Measurements from ENCODE around the gene MLN. TPM values are rescaled to one million over a fixed set of nuclear protein-coding genes. Genes with fewer than 3 reads are reported as not detected.

Gene MLN
- total RNA-seq, 1 experiment from 2014 or later = not detected

DNA sequence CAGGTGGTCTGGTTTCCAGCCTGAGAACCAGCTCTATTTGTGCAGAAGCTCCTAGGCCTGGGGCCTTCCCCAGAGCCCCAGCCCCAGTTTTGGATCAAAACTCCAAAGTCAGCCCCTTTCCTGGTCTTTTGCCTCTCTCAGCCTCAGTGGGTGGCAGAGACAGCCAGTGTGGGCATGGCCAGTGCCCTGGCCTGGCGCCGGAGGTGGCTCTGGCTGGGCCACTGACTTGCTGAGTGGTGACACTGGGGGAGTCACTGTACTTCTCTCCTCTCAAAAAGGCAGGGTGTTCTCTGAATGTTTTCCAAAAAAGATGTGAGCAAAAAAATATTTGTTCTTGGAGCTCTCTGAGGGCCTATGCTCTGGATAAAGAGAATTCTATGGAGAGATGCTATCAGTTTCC is 20.0 kb upstream of the MLN start:
- H3K79me2 ChIP-seq (ENCODE audit: low read length) = no peaks in the 10 kb centered on the region
- no peak for DNase-seq
- H3K36me3 ChIP-seq (ENCODE audit: insufficient read depth, low read length) = no peaks in the 10 kb centered on the region
- no peaks in the 10 kb centered on the region for H3K4me1 ChIP-seq (ENCODE audit: low read length)
- H3K27ac ChIP-seq (ENCODE audit: low read length) = no peak overlapping the region
- H3K4me3 ChIP-seq (ENCODE audit: low read length) = no peak overlapping the region
- H3K9me2 ChIP-seq (replicated peaks; ENCODE audit: insufficient read depth, low read length) = no peaks in the 10 kb centered on the region
- no peak overlapping the region for H3K9ac ChIP-seq (ENCODE audit: low read length)
- no peak overlapping the region for H2AFZ ChIP-seq (ENCODE audit: low read length)
- 0 out of 2 replicates have a peak, but pooled peaks cover 3% of the 10 kb centered on the region for H4K20me1 ChIP-seq (ENCODE audit: insufficient read depth, low read depth, low read length)
- no peaks in the 10 kb centered on the region for H3K27me3 ChIP-seq (ENCODE audit: low read length)
- H3K9me3 ChIP-seq (ENCODE audit: low read length) = no peaks in the 10 kb centered on the region
- no peak overlapping the region for H3K4me2 ChIP-seq (ENCODE audit: low read depth, low read length, poor library complexity, severe bottlenecking)

DNA sequence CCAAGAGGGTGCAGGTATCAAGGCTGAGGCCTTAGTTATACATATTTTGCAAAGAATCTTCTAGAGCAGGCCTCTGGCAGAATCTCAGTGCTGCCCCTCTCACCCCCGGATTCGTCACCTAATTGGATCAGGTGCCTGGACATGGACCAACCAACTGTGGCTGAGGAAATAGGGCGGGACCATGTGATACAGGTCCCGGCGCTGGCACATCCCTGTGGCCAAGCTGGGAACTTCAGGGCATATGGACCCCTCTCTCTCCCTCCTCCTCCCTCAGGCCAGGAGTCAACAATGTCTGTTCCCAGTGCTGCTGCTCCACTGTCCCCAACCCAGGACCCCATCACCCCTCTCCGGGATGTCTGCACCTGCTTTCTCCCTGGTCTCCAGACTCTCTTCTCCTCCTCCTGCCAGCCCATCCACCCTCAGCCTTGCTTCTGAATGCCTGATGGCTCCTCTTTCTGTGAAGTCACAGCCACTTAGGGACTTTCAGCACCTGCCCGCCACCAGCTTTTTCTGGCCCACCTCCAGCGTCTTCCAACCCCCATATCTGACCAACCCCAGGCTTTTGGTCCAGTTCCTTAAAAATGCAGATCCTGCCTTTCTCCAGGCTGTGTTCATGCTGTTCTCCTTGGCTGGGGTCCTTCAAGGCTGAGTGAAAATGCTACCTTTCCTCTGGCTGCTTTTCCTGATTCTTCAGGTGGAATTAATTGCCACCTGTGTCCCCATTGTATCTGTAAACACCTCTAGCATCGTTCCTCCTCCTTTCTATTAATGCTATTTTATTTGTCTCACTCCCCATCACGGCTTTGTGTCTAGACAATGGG is 19.0 kb upstream of the MLN start:
- Histone ChIP-seq H3K9me3 (ENCODE audit: low read length) (no peaks in the 10 kb centered on the region), H3K79me2 (ENCODE audit: low read length) (no peaks in the 10 kb centered on the region), H3K27ac (ENCODE audit: low read length) (no peak overlapping the region), H3K4me3 (ENCODE audit: low read length) (no peak overlapping the region), H3K36me3 (ENCODE audit: insufficient read depth, low read length) (no peaks in the 10 kb centered on the region), H4K20me1 (ENCODE audit: insufficient read depth, low read depth, low read length) (0 out of 2 replicates have a peak, but pooled peaks cover 3% of the 10 kb centered on the region), H2AFZ (ENCODE audit: low read length) (no peak overlapping the region), H3K4me1 (ENCODE audit: low read length) (no peaks in the 10 kb centered on the region), H3K4me2 (ENCODE audit: low read depth, low read length, poor library complexity, severe bottlenecking) (no peak overlapping the region), H3K9me2 (replicated peaks; ENCODE audit: insufficient read depth, low read length) (no peaks in the 10 kb centered on the region), H3K27me3 (ENCODE audit: low read length) (no peaks in the 10 kb centered on the region), H3K9ac (ENCODE audit: low read length) (no peak overlapping the region)
- peak; percentile 64 for DNase-seq

DNA sequence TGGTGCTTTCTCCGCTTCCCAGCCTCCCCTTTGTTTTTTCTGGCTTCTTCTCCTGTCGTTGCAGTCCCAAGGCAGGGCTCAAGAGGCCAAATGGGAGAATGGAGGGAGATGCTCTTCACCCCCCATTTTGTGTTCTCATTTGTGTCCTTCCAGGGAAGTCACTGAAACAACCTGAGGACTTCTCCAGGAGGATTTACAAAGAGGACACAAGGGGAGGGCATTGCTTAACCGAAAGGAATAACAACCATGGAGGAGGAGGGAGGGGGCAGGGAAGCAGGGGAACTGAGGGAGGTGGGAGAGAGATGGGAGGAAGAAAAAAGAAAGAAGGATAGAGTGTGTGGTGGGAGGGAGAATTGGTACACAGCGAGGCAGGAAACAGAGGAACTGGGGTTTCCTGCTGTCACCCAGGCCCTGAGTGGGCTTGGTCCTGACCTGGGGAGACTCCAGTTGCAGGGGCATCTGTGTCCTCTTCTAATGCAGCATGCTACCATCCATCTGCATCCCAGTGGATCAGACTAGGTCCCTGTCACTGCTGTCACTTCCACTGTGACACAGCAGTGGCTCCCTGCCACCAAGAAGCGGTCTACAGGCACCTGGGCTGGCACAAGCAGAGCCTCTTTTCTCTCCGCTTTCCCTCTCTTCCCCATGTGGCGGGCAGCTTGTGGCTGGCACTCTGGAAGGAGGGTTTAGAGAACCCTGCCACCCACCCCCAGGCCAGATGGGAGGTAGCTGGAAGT is 17.1 kb upstream of the MLN start:
- H3K36me3 ChIP-seq (ENCODE audit: insufficient read depth, low read length) = no peaks in the 10 kb centered on the region
- no peak overlapping the region for H3K4me2 ChIP-seq (ENCODE audit: low read depth, low read length, poor library complexity, severe bottlenecking)
- H3K4me1 ChIP-seq (ENCODE audit: low read length) = no peaks in the 10 kb centered on the region
- H3K9me3 ChIP-seq (ENCODE audit: low read length) = no peaks in the 10 kb centered on the region
- H3K27ac ChIP-seq (ENCODE audit: low read length) = no peak overlapping the region
- no peak overlapping the region for H3K9ac ChIP-seq (ENCODE audit: low read length)
- H4K20me1 ChIP-seq (ENCODE audit: insufficient read depth, low read depth, low read length) = 0 out of 2 replicates have a peak, but pooled peaks cover 3% of the 10 kb centered on the region
- no peaks in the 10 kb centered on the region for H3K9me2 ChIP-seq (replicated peaks; ENCODE audit: insufficient read depth, low read length)
- no peak overlapping the region for H2AFZ ChIP-seq (ENCODE audit: low read length)
- no peaks in the 10 kb centered on the region for H3K27me3 ChIP-seq (ENCODE audit: low read length)
- no peak for DNase-seq
- no peak overlapping the region for H3K4me3 ChIP-seq (ENCODE audit: low read length)
- H3K79me2 ChIP-seq (ENCODE audit: low read length) = no peaks in the 10 kb centered on the region

DNA sequence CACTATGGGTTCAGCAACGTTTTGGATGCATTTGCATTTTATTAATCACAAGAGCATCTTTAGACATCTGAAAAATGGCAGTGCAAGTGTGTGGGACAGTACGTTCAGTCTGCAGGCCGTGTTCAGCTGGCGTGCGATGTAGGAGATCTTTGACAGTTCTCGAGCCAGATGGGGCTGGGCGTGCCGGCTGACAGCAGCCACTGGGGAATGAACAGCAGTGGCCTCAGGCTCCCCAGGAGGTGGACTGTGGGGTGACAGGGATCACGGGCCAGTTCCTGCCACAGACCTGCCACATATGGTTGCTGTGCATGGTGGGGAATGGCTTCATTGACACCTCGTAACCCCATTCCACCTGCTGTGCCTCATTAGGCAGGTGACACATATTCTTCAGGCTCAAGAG is 16.4 kb upstream of the MLN start:
- Histone ChIP-seq H3K4me3 (ENCODE audit: low read length) (no peak overlapping the region), H3K4me2 (ENCODE audit: low read depth, low read length, poor library complexity, severe bottlenecking) (no peak overlapping the region), H3K4me1 (ENCODE audit: low read length) (no peaks in the 10 kb centered on the region), H4K20me1 (ENCODE audit: insufficient read depth, low read depth, low read length) (0 out of 2 replicates have a peak, but pooled peaks cover 3% of the 10 kb centered on the region), H2AFZ (ENCODE audit: low read length) (no peak overlapping the region), H3K36me3 (ENCODE audit: insufficient read depth, low read length) (no peaks in the 10 kb centered on the region), H3K79me2 (ENCODE audit: low read length) (no peaks in the 10 kb centered on the region), H3K9me2 (replicated peaks; ENCODE audit: insufficient read depth, low read length) (no peaks in the 10 kb centered on the region), H3K27ac (ENCODE audit: low read length) (no peak overlapping the region), H3K9ac (ENCODE audit: low read length) (no peak overlapping the region), H3K27me3 (ENCODE audit: low read length) (no peaks in the 10 kb centered on the region), H3K9me3 (ENCODE audit: low read length) (no peaks in the 10 kb centered on the region)
- DNase-seq = no peak

DNA sequence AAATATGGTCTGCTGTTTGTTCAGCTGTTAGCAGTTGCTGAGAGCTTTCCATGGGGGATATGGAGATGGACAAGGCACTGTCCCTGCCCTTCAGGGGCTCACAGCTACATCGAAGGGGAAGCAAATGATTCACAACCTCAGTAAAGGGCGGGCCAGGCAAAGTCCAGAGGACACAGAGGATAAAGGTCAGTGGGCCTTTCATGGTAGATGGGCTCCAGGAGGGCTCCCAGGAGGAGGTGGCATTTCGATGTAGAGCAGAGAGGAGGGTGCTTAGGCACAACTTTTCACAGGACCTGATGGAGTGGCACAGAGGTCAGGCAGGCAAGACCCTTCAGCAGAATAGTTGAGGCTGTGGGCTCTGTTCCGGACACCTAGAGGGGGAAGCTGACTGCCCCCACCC is 15.2 kb upstream of the MLN start:
- Histone ChIP-seq H3K9me3 (ENCODE audit: low read length) (no peaks in the 10 kb centered on the region), H3K9ac (ENCODE audit: low read length) (no peak overlapping the region), H3K9me2 (replicated peaks; ENCODE audit: insufficient read depth, low read length) (no peaks in the 10 kb centered on the region), H3K4me1 (ENCODE audit: low read length) (no peaks in the 10 kb centered on the region), H3K36me3 (ENCODE audit: insufficient read depth, low read length) (no peaks in the 10 kb centered on the region), H2AFZ (ENCODE audit: low read length) (no peak overlapping the region), H3K4me2 (ENCODE audit: low read depth, low read length, poor library complexity, severe bottlenecking) (no peak overlapping the region), H3K27ac (ENCODE audit: low read length) (no peak overlapping the region), H3K4me3 (ENCODE audit: low read length) (no peak overlapping the region), H4K20me1 (ENCODE audit: insufficient read depth, low read depth, low read length) (0 out of 2 replicates have a peak, but pooled peaks cover 3% of the 10 kb centered on the region), H3K79me2 (ENCODE audit: low read length) (no peaks in the 10 kb centered on the region), H3K27me3 (ENCODE audit: low read length) (no peaks in the 10 kb centered on the region)
- no peak for DNase-seq

DNA sequence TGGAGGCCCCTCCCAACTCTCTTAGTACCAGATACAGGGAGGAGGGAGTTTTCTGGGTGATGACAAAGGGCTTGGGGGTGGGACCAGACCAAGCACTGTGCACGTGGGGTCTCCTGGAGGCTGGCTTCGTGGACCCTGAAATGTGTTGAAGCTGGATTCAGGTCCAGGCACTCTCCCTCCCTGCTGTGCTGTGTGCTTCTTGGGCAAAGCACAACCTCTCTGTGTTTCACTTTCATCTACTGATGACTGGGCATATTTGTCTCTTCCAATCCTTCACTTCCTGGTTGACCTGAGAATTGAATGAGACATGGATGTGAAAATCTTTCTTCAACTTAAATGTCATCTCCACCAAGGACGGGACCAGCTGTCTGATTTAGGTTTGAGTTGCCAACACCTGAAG is 14.5 kb upstream of the MLN start:
- Histone ChIP-seq H3K27ac (ENCODE audit: low read length) (no peak overlapping the region), H3K4me1 (ENCODE audit: low read length) (no peaks in the 10 kb centered on the region), H3K27me3 (ENCODE audit: low read length) (no peaks in the 10 kb centered on the region), H3K4me2 (ENCODE audit: low read depth, low read length, poor library complexity, severe bottlenecking) (no peak overlapping the region), H4K20me1 (ENCODE audit: insufficient read depth, low read depth, low read length) (0 out of 2 replicates have a peak, but pooled peaks cover 3% of the 10 kb centered on the region), H3K9me3 (ENCODE audit: low read length) (no peaks in the 10 kb centered on the region), H3K9ac (ENCODE audit: low read length) (no peak overlapping the region), H2AFZ (ENCODE audit: low read length) (no peak overlapping the region), H3K79me2 (ENCODE audit: low read length) (no peaks in the 10 kb centered on the region), H3K36me3 (ENCODE audit: insufficient read depth, low read length) (no peaks in the 10 kb centered on the region), H3K4me3 (ENCODE audit: low read length) (no peak overlapping the region), H3K9me2 (replicated peaks; ENCODE audit: insufficient read depth, low read length) (no peaks in the 10 kb centered on the region)
- DNase-seq = no peak

DNA sequence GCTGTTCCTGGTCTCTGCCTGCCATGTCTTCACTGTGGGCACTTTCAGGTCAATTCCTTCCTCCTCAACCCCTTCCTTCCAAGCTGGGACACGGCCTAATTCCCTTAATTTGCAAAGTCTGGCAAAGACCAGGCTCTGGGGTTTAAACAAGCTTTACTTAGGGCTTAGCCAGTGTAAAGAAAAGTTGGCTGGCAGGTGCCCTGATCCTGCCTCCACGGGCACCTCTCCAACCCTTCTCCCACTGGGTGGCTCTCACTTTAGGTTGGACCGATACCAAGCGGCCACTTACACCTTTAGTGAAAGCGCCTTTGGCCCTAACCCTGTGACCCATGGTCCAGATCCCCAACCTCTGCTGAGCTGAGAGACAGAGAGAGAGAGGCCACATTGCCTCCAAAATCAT is 13.7 kb upstream of the MLN start:
- no peaks in the 10 kb centered on the region for H3K36me3 ChIP-seq (ENCODE audit: insufficient read depth, low read length)
- H3K27ac ChIP-seq (ENCODE audit: low read length) = no peak overlapping the region
- no peak for DNase-seq
- H3K4me1 ChIP-seq (ENCODE audit: low read length) = no peaks in the 10 kb centered on the region
- no peaks in the 10 kb centered on the region for H3K9me2 ChIP-seq (replicated peaks; ENCODE audit: insufficient read depth, low read length)
- no peaks in the 10 kb centered on the region for H3K9me3 ChIP-seq (ENCODE audit: low read length)
- H2AFZ ChIP-seq (ENCODE audit: low read length) = no peak overlapping the region
- H3K4me2 ChIP-seq (ENCODE audit: low read depth, low read length, poor library complexity, severe bottlenecking) = no peak overlapping the region
- no peak overlapping the region for H3K4me3 ChIP-seq (ENCODE audit: low read length)
- no peaks in the 10 kb centered on the region for H3K79me2 ChIP-seq (ENCODE audit: low read length)
- H3K9ac ChIP-seq (ENCODE audit: low read length) = no peak overlapping the region
- H3K27me3 ChIP-seq (ENCODE audit: low read length) = no peaks in the 10 kb centered on the region
- H4K20me1 ChIP-seq (ENCODE audit: insufficient read depth, low read depth, low read length) = 0 out of 2 replicates have a peak, but pooled peaks cover 3% of the 10 kb centered on the region

DNA sequence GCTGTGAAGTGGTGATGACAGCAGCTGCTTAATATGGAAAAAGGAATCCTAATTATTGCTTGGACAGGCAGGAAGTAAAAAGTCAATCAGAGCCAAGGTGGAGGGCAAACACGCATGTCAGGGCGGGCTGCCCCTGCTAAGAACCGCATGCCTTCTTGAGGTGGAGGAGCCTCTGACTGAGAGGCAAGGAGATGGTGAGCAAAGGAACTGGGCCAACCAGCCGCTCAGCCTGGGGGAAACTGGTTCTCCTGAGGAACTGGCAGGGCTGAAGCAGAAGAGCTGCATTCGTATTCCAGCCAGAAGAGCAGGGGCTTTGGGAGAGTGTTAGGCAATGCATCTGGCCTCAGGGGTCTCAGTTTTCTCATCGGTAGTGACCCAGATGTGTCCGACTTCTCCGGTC is 13.1 kb upstream of the MLN start:
- Histone ChIP-seq H3K4me1 (ENCODE audit: low read length) (no peaks in the 10 kb centered on the region), H3K79me2 (ENCODE audit: low read length) (no peaks in the 10 kb centered on the region), H3K36me3 (ENCODE audit: insufficient read depth, low read length) (no peaks in the 10 kb centered on the region), H3K27me3 (ENCODE audit: low read length) (no peaks in the 10 kb centered on the region), H3K27ac (ENCODE audit: low read length) (no peak overlapping the region), H3K4me2 (ENCODE audit: low read depth, low read length, poor library complexity, severe bottlenecking) (no peak overlapping the region), H3K9me2 (replicated peaks; ENCODE audit: insufficient read depth, low read length) (no peaks in the 10 kb centered on the region), H3K9ac (ENCODE audit: low read length) (no peak overlapping the region), H2AFZ (ENCODE audit: low read length) (no peak overlapping the region), H3K4me3 (ENCODE audit: low read length) (no peak overlapping the region), H3K9me3 (ENCODE audit: low read length) (no peaks in the 10 kb centered on the region), H4K20me1 (ENCODE audit: insufficient read depth, low read depth, low read length) (0 out of 2 replicates have a peak, but pooled peaks cover 2% of the 10 kb centered on the region)
- DNase-seq = no peak

All from Karpas-422 (cell line).